Measurements from ENCODE around the gene TMPRSS13.

DNA sequence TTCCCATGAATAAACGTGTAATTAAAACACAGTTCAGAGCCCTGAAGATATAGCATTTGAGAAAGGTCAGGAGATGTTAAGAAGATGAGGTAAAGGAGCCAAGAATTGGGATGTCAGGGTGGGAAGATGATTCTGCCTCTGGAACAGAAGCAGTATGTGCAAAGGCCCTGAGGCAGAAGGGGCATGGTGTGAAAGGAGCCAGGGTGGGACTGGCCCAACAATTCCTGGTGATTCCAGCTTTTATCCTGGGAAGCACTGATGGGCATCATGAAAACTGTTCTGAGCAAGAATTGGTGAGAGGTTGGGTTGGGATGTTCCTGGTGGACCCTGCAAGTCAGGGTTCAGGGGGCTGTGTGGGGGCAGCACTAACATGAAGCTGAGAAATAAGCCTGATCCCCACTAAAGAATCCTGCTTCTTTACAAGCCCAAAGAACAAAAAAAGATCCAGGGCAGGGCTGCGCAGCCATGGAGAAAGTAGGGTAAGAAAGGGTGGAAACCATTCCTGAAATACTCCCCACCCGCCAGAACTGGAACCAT is 50.2 kb downstream of the TMPRSS13 start:
- TF ChIP-seq CTCF (IDR thresholded peaks at IDR 0.05) (no peak), POLR2A (IDR thresholded peaks at IDR 0.05) (no peak)
